GM23248 (cell line): ENCODE results near the gene GLS. TPM values are rescaled to one million over a fixed set of nuclear protein-coding genes. Genes with fewer than 3 reads are reported as not detected.
"Not testable (repeated sequence)": the region's sequence is repeated elsewhere in the genome, so short reads cannot be mapped to it uniquely, and the experiment has no call there.

ENCODE experiments used
- DNase-seq: peaks from one replicate; pipeline ENCODE4 v3.0.0-alpha.2; 2015
- H2AFZ ChIP-seq: fragments of 200-600 bp; sonication (generic); 2 replicates; pipeline ENCODE4 v1.6.1; 2016; ENCODE audit warnings: antibody characterized with exemption
- H3F3A ChIP-seq: fragments of 200-600 bp; sonication (generic); 2 replicates; pipeline ENCODE4 v1.6.1; 2016; ENCODE audit warnings: mild to moderate bottlenecking, antibody characterized with exemption, mixed run types; ENCODE audit not compliant: insufficient read depth
- H3K27ac ChIP-seq: fragments of 200-600 bp; sonication (generic); 2 replicates; pipeline ENCODE4 v1.5.1; 2016; ENCODE audit warnings: mild to moderate bottlenecking
- H3K27me3 ChIP-seq: fragments of 200-600 bp; sonication (generic); replicated peaks from 2 replicates; pipeline ENCODE4 v1.6.1; 2016; ENCODE audit warnings: mild to moderate bottlenecking; ENCODE audit not compliant: insufficient read depth
- H3K36me3 ChIP-seq: fragments of 200-600 bp; sonication (generic); 2 replicates; pipeline ENCODE4 v1.6.1; 2016; ENCODE audit warnings: low read depth, mild to moderate bottlenecking
- H3K4me1 ChIP-seq: fragments of 200-600 bp; sonication (generic); 2 replicates; pipeline ENCODE4 v1.6.1; 2016; ENCODE audit warnings: mild to moderate bottlenecking; ENCODE audit not compliant: insufficient read depth
- H3K4me2 ChIP-seq: fragments of 200-600 bp; sonication (generic); one replicate; pipeline ENCODE4 v1.6.1; 2016; ENCODE audit warnings: mild to moderate bottlenecking; ENCODE audit not compliant: unreplicated experiment
- H3K4me3 ChIP-seq: fragments of 200-600 bp; sonication (generic); 2 replicates; pipeline ENCODE4 v1.5.1; 2016; ENCODE audit warnings: mild to moderate bottlenecking
- H3K79me2 ChIP-seq: fragments of 200-600 bp; sonication (generic); 2 replicates; pipeline ENCODE4 v1.6.1; 2016; ENCODE audit warnings: mild to moderate bottlenecking; ENCODE audit not compliant: insufficient read depth
- H3K9ac ChIP-seq: fragments of 200-600 bp; sonication (generic); 2 replicates; pipeline ENCODE4 v1.6.1; 2016; ENCODE audit warnings: mild to moderate bottlenecking
- H3K9me2 ChIP-seq: fragments of 200-600 bp; sonication (generic); 2 replicates; pipeline ENCODE4 v1.6.1; 2016; ENCODE audit warnings: mixed run types, mild to moderate bottlenecking, moderate library complexity; ENCODE audit not compliant: insufficient read depth
- H3K9me3 ChIP-seq: fragments of 200-600 bp; sonication (generic); one replicate; pipeline ENCODE4 v1.6.1; 2017; ENCODE audit warnings: low read depth
- H4K20me1 ChIP-seq: fragments of 200-600 bp; sonication (generic); 2 replicates; pipeline ENCODE4 v1.6.0; 2016; ENCODE audit not compliant: insufficient read depth
- EZH2 ChIP-seq: fragments of 200-600 bp; sonication (generic); IDR thresholded peaks from 2 replicates; pipeline ENCODE4 v1.6.1; 2018; ENCODE audit warnings: antibody characterized with exemption, mild to moderate bottlenecking; ENCODE audit not compliant: insufficient read depth, poor library complexity, severe bottlenecking
- EZH2phosphoT487 ChIP-seq: fragments of 200-600 bp; sonication (generic); IDR thresholded peaks from 2 replicates; pipeline ENCODE4 v1.6.1; 2018; ENCODE audit warnings: antibody characterized with exemption, moderate library complexity, mild to moderate bottlenecking, low read depth; ENCODE audit not compliant: insufficient read depth
- WGBS, 2 experiments: methylation state at CpG; one replicate each; pipeline ENCODE4 v1.1.6; 2015 to 2017; ENCODE audit warnings: low lambda C conversion rate in 2 of 2, low coverage in 1 of 2; ENCODE audit errors: missing lambda C conversion rate in 2 of 2; 5-methylcytosine and 5-hydroxymethylcytosine counted together
- in situ Hi-C: fragments of 300-500 bp; cut with MboI; formaldehyde crosslinking; loops from 2 replicates; pipeline ENCODE4 v1.15.0; 2020
- polyA plus RNA-seq: library from polyadenylated mRNA; unstranded; fragments of >200 nt; fragmentation: Nextera tagmentation; extraction: Ambion mirVana; gene quantifications from 2 replicates; pipeline ENCODE4 v1.2.1, GENCODE V29; 2016
- total RNA-seq: library from RNA; depleted of rRNA; stranded (reverse); fragments of >200 nt; shearing (Covaris generic); gene quantifications from 2 replicates; pipeline ENCODE4 v1.2.3, GENCODE V29; 2014

The GLS gene
- total and polyA plus RNA-seq, 2 experiments from 2014 or later: 96.0 to 362 TPM

- in situ Hi-C loops: no loop called here
- peak overlapping the region; percentile 45 for H3K27ac ChIP-seq
- no peaks in the 10 kb centered on the region for H3K9me3 ChIP-seq
- WGBS, 2 experiments: 50% methylated on average over 4 of the region's 4 CpGs
- TF ChIP-seq EZH2: no peak
- no peak for TF ChIP-seq EZH2phosphoT487
- H3F3A ChIP-seq: peaks cover 34% of the 10 kb centered on the region
- no peak overlapping the region for H2AFZ ChIP-seq
- H3K9ac ChIP-seq: no peak overlapping the region
- H3K4me3 ChIP-seq: no peak overlapping the region
- H3K9me2 ChIP-seq: no peaks in the 10 kb centered on the region
- H3K4me2 ChIP-seq: no peak overlapping the region
- DNase-seq: no peak
- 0 out of 2 replicates have a peak, but pooled peaks cover 11% of the 10 kb centered on the region for H3K79me2 ChIP-seq
- no peaks in the 10 kb centered on the region for H3K36me3 ChIP-seq
- peaks cover 41% of the 10 kb centered on the region for H3K4me1 ChIP-seq
- no peaks in the 10 kb centered on the region for H3K27me3 ChIP-seq
- no peaks in the 10 kb centered on the region for H4K20me1 ChIP-seq
Measured at GRCh38 chr2:190867832-190868231, 12.8 kb upstream of the GLS start.

GRCh38 chr2:190869721-190870120, 10.9 kb upstream of the GLS start:
- no peak overlapping the region for H3K27ac ChIP-seq
- TF ChIP-seq EZH2 (no peak), EZH2phosphoT487 (no peak)
- H3F3A ChIP-seq: peaks cover 17% of the 10 kb centered on the region
- H3K27me3 ChIP-seq: no peaks in the 10 kb centered on the region
- H4K20me1 ChIP-seq: no peaks in the 10 kb centered on the region
- in situ Hi-C loops: no loop called here
- H3K9me2 ChIP-seq: no peaks in the 10 kb centered on the region
- H3K9ac ChIP-seq: no peak overlapping the region
- H3K9me3 ChIP-seq: no peaks in the 10 kb centered on the region
- no peak overlapping the region for H3K4me3 ChIP-seq
- no peak overlapping the region for H3K4me2 ChIP-seq
- 78% methylated on average over 5 of the region's 5 CpGs for WGBS, 2 experiments
- no peak for DNase-seq
- no peaks in the 10 kb centered on the region for H3K36me3 ChIP-seq
- 0 out of 2 replicates have a peak, but pooled peaks cover 11% of the 10 kb centered on the region for H3K79me2 ChIP-seq
- H3K4me1 ChIP-seq: peaks cover 22% of the 10 kb centered on the region
- no peak overlapping the region for H2AFZ ChIP-seq

- H4K20me1 ChIP-seq, H2AFZ ChIP-seq, H3K79me2 ChIP-seq, H3K36me3 ChIP-seq, H3K9me3 ChIP-seq, in situ Hi-C loops, H3K9ac ChIP-seq, H3K27ac ChIP-seq, H3K9me2 ChIP-seq, H3F3A ChIP-seq, H3K4me1 ChIP-seq, DNase-seq, H3K4me2 ChIP-seq, H3K27me3 ChIP-seq, H3K4me3 ChIP-seq: not testable (repeated sequence)
- WGBS, 2 experiments: 93 to 96% methylated on average over 7 of the region's 7 CpGs
Measured at GRCh38 chr2:190873451-190873850, 7.2 kb upstream of the GLS start.

- Histone ChIP-seq H3K4me3 (no peak overlapping the region), H4K20me1 (no peaks in the 10 kb centered on the region), H3K9ac (no peak overlapping the region), H3K4me2 (no peak overlapping the region), H3K79me2 (peaks cover 23% of the 10 kb centered on the region), H3K27me3 (no peaks in the 10 kb centered on the region), H3K27ac (no peak overlapping the region), H2AFZ (no peak overlapping the region), H3K9me2 (no peaks in the 10 kb centered on the region), H3K36me3 (no peaks in the 10 kb centered on the region), H3K9me3 (no peaks in the 10 kb centered on the region), H3K4me1 (peaks cover 7% of the 10 kb centered on the region; the same call in 1 of the 2 replicates), H3F3A (peaks cover 4% of the 10 kb centered on the region; the same call in 1 of the 2 replicates)
- in situ Hi-C loops: no loop called here
- WGBS, 2 experiments: 93 to 100% methylated on average over 2 of the region's 2 CpGs
- no peak for TF ChIP-seq EZH2phosphoT487
- no peak for TF ChIP-seq EZH2
- DNase-seq: no peak
Measured at GRCh38 chr2:190875891-190876290, 4.7 kb upstream of the GLS start.

- no peak for TF ChIP-seq EZH2phosphoT487
- TF ChIP-seq EZH2: no peak
- Histone ChIP-seq H3K27me3 (no peaks in the 10 kb centered on the region), H3K36me3 (no peaks in the 10 kb centered on the region), H3K9me2 (no peaks in the 10 kb centered on the region), H3K4me2 (no peak overlapping the region), H3K9me3 (no peaks in the 10 kb centered on the region), H3K9ac (no peak overlapping the region), H3F3A (peaks cover 4% of the 10 kb centered on the region; the same call in 1 of the 2 replicates), H4K20me1 (no peaks in the 10 kb centered on the region), H3K27ac (no peak overlapping the region), H3K4me3 (no peak overlapping the region), H3K79me2 (peaks cover 30% of the 10 kb centered on the region), H3K4me1 (peaks cover 7% of the 10 kb centered on the region; the same call in 1 of the 2 replicates), H2AFZ (no peak overlapping the region)
- WGBS, 2 experiments: 44 to 60% methylated on average over 1 of the region's 1 CpG
- in situ Hi-C loops: no loop called here
- no peak for DNase-seq
Measured at GRCh38 chr2:190876631-190877030, 4.0 kb upstream of the GLS start.
